ENCODE measurements around the gene ABCA6. TPM values are rescaled to one million over a fixed set of nuclear protein-coding genes. Genes with fewer than 3 reads are reported as not detected.

ABCA6 gene
- total and polyA plus RNA-seq, 9 of the 15 experiments (the other 6 are each of a cell fraction or from before 2014, with no cell fraction given), result 0.06 to 0.73 (median 0.15) TPM

DNA sequence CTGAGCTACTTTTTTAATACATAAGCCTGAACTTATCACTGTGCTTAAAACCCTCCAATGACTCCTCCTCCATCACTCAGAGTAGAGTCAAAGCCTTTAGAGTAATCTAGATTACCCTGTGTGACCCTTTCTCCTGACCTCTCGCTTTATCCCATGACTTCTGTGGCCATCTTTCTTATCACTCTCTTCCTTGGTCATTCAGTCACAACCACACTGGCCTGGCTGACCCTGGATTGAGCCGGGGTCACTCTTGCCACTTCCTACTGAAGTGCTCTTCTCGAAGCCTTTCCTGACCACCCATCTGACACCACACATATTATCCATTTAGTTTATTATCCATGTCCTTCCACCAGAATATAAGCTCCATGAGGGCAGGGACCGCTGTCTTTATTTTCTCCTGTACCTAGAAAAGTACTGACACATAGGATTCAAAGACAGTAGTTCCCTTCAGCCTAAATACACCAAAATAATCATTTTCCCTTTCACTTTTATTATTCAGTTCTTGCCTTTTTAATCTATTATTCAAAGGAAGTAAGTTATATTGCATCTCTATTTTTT is 53.0 kb downstream of the ABCA6 start (continued):
- TF ChIP-seq, protein P1, sequence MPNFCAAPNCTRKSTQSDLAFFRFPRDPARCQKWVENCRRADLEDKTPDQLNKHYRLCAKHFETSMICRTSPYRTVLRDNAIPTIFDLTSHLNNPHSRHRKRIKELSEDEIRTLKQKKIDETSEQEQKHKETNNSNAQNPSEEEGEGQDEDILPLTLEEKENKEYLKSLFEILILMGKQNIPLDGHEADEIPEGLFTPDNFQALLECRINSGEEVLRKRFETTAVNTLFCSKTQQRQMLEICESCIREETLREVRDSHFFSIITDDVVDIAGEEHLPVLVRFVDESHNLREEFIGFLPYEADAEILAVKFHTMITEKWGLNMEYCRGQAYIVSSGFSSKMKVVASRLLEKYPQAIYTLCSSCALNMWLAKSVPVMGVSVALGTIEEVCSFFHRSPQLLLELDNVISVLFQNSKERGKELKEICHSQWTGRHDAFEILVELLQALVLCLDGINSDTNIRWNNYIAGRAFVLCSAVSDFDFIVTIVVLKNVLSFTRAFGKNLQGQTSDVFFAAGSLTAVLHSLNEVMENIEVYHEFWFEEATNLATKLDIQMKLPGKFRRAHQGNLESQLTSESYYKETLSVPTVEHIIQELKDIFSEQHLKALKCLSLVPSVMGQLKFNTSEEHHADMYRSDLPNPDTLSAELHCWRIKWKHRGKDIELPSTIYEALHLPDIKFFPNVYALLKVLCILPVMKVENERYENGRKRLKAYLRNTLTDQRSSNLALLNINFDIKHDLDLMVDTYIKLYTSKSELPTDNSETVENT (CRISPR knock-in tag; IDR thresholded peaks at IDR 0.05), result no peak
- peak; percentile 67 for TF ChIP-seq TAL1 (IDR thresholded peaks at IDR 0.05)
- no peak for TF ChIP-seq ELF4 (CRISPR knock-in tag; IDR thresholded peaks at IDR 0.05)
- peak; percentile 62; the same call in 1 of the 2 replicates for TF ChIP-seq TEAD4 (IDR thresholded peaks at IDR 0.05; ENCODE audit: low read length)
- TF ChIP-seq TEAD4 (CRISPR knock-in tag; IDR thresholded peaks at IDR 0.05; ENCODE audit: borderline replicate concordance), result no peak
- TF ChIP-seq TRIM28 (IDR thresholded peaks at IDR 0.05), result peak; percentile 92
- TF ChIP-seq NCOR1 (IDR thresholded peaks at IDR 0.05), result peak; percentile 66
- 0 out of 2 replicates have a peak, but pooled peaks have one; percentile 12 for TF ChIP-seq MTA2 (IDR thresholded peaks at IDR 0.05; ENCODE audit: low read depth)
- no peak for TF ChIP-seq GTF2E2 (tag; IDR thresholded peaks at IDR 0.05)
- TF ChIP-seq RB1 (IDR thresholded peaks at IDR 0.05; ENCODE audit: low read depth), result no peak
- TF ChIP-seq, protein P2, sequence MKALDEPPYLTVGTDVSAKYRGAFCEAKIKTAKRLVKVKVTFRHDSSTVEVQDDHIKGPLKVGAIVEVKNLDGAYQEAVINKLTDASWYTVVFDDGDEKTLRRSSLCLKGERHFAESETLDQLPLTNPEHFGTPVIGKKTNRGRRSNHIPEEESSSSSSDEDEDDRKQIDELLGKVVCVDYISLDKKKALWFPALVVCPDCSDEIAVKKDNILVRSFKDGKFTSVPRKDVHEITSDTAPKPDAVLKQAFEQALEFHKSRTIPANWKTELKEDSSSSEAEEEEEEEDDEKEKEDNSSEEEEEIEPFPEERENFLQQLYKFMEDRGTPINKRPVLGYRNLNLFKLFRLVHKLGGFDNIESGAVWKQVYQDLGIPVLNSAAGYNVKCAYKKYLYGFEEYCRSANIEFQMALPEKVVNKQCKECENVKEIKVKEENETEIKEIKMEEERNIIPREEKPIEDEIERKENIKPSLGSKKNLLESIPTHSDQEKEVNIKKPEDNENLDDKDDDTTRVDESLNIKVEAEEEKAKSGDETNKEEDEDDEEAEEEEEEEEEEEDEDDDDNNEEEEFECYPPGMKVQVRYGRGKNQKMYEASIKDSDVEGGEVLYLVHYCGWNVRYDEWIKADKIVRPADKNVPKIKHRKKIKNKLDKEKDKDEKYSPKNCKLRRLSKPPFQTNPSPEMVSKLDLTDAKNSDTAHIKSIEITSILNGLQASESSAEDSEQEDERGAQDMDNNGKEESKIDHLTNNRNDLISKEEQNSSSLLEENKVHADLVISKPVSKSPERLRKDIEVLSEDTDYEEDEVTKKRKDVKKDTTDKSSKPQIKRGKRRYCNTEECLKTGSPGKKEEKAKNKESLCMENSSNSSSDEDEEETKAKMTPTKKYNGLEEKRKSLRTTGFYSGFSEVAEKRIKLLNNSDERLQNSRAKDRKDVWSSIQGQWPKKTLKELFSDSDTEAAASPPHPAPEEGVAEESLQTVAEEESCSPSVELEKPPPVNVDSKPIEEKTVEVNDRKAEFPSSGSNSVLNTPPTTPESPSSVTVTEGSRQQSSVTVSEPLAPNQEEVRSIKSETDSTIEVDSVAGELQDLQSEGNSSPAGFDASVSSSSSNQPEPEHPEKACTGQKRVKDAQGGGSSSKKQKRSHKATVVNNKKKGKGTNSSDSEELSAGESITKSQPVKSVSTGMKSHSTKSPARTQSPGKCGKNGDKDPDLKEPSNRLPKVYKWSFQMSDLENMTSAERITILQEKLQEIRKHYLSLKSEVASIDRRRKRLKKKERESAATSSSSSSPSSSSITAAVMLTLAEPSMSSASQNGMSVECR (CRISPR knock-in tag; IDR thresholded peaks at IDR 0.05), result no peak
- peak; percentile 82 for TF ChIP-seq EHMT2 (IDR thresholded peaks at IDR 0.05)
- TF ChIP-seq, protein P3, sequence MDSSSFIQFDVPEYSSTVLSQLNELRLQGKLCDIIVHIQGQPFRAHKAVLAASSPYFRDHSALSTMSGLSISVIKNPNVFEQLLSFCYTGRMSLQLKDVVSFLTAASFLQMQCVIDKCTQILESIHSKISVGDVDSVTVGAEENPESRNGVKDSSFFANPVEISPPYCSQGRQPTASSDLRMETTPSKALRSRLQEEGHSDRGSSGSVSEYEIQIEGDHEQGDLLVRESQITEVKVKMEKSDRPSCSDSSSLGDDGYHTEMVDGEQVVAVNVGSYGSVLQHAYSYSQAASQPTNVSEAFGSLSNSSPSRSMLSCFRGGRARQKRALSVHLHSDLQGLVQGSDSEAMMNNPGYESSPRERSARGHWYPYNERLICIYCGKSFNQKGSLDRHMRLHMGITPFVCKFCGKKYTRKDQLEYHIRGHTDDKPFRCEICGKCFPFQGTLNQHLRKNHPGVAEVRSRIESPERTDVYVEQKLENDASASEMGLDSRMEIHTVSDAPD (CRISPR knock-in tag; IDR thresholded peaks at IDR 0.05), result no peak
- TF ChIP-seq TSC22D4 (tag; IDR thresholded peaks at IDR 0.05), result no peak
- TF ChIP-seq CXXC5 (CRISPR knock-in tag; IDR thresholded peaks at IDR 0.05), result 0 out of 2 replicates have a peak, but pooled peaks have one; percentile 11
- TF ChIP-seq CC2D1A (IDR thresholded peaks at IDR 0.05), result peak; percentile 66; the same call in 1 of the 2 replicates
- peak; percentile 61; the same call in 1 of the 2 replicates for TF ChIP-seq EP300 (IDR thresholded peaks at IDR 0.05; ENCODE audit: low read length)
- peak in 1 of 2 experiments; percentile 79; a peak in 1 of 3 replicates for TF ChIP-seq CBX3 (IDR thresholded peaks at IDR 0.05; ENCODE audit: borderline replicate concordance in 1 of 2, low read length in 2 of 2)

All from K562 (cell line).